ENCODE measurements around the gene HPCA. TPM values are rescaled to one million over a fixed set of nuclear protein-coding genes. Genes with fewer than 3 reads are reported as not detected.
A peak's percentile ranks its signal among the peaks of the same experiment; 100 is the strongest.

HPCA gene
- total RNA-seq, 1 experiment from 2014 or later = 1.2 TPM

DNA sequence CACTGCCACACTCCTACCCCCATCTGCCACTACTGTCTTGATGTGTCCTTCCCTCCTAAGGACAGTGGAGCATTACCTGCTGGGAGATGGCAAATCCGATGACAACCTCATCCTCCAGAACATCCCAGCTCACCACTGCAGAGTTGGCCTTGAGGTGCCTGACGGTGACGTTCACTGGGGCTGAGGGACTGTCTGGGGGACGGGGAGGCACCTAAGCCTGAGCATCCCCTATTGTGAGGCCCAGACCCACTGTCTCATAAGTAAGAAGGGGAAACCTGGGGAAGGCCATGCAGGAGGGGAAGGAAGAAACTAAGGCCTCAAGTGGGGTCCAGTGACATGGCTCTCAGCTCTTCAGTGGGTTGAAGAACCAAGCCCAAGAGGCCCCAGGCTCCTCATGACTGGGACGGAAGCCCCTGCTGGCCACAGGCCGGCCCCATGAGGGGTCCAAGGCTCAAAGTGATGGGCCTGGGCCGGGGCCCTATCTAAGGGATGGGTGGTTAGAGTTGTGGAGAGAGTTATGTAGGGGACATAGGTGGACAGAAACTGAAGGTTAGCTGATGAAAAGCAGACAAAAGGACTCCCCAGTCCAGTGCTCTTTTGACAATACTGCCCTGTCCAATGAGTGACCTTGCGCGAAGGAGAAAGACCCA, 17.4 kb upstream of the HPCA start:
- intact Hi-C loops (cut with micrococcal nuclease; ENCODE audit: unreplicated experiment) = no loop called here
- Histone ChIP-seq H3K4me3 (ENCODE audit: low read depth in 2 of 2, low read length in 2 of 2) (no peak overlapping the region), H3K9me3 (ENCODE audit: control insufficient read depth, insufficient read depth, low read depth, low read length) (no peaks in the 10 kb centered on the region), H3K27me3 (ENCODE audit: control insufficient read depth, insufficient read depth, low read length) (no peaks in the 10 kb centered on the region), H3K27ac (ENCODE audit: low read length) (no peak overlapping the region), H3K4me1 (ENCODE audit: control insufficient read depth, insufficient read depth, low read length) (peaks cover 11% of the 10 kb centered on the region), H3K36me3 (ENCODE audit: control insufficient read depth, insufficient read depth, low read length) (no peaks in the 10 kb centered on the region)
- TF ChIP-seq, protein P1, sequence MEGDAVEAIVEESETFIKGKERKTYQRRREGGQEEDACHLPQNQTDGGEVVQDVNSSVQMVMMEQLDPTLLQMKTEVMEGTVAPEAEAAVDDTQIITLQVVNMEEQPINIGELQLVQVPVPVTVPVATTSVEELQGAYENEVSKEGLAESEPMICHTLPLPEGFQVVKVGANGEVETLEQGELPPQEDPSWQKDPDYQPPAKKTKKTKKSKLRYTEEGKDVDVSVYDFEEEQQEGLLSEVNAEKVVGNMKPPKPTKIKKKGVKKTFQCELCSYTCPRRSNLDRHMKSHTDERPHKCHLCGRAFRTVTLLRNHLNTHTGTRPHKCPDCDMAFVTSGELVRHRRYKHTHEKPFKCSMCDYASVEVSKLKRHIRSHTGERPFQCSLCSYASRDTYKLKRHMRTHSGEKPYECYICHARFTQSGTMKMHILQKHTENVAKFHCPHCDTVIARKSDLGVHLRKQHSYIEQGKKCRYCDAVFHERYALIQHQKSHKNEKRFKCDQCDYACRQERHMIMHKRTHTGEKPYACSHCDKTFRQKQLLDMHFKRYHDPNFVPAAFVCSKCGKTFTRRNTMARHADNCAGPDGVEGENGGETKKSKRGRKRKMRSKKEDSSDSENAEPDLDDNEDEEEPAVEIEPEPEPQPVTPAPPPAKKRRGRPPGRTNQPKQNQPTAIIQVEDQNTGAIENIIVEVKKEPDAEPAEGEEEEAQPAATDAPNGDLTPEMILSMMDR (IDR thresholded peaks at IDR 0.05) = no peak
- TF ChIP-seq TCF7L2 (IDR thresholded peaks at IDR 0.05; ENCODE audit: low read depth, low read length) (no peak), POLR2AphosphoS5 (IDR thresholded peaks at IDR 0.05; ENCODE audit: low read depth, low read length) (no peak), SIN3A (IDR thresholded peaks at IDR 0.05; ENCODE audit: borderline replicate concordance, insufficient read depth, low read depth, low read length) (no peak)
- TF ChIP-seq, protein P2, sequence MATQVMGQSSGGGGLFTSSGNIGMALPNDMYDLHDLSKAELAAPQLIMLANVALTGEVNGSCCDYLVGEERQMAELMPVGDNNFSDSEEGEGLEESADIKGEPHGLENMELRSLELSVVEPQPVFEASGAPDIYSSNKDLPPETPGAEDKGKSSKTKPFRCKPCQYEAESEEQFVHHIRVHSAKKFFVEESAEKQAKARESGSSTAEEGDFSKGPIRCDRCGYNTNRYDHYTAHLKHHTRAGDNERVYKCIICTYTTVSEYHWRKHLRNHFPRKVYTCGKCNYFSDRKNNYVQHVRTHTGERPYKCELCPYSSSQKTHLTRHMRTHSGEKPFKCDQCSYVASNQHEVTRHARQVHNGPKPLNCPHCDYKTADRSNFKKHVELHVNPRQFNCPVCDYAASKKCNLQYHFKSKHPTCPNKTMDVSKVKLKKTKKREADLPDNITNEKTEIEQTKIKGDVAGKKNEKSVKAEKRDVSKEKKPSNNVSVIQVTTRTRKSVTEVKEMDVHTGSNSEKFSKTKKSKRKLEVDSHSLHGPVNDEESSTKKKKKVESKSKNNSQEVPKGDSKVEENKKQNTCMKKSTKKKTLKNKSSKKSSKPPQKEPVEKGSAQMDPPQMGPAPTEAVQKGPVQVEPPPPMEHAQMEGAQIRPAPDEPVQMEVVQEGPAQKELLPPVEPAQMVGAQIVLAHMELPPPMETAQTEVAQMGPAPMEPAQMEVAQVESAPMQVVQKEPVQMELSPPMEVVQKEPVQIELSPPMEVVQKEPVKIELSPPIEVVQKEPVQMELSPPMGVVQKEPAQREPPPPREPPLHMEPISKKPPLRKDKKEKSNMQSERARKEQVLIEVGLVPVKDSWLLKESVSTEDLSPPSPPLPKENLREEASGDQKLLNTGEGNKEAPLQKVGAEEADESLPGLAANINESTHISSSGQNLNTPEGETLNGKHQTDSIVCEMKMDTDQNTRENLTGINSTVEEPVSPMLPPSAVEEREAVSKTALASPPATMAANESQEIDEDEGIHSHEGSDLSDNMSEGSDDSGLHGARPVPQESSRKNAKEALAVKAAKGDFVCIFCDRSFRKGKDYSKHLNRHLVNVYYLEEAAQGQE (IDR thresholded peaks at IDR 0.05; ENCODE audit: insufficient read depth in 1 of 2, low read depth in 2 of 2, low read length in 1 of 2) = no peak
- ATAC-seq (no peak), DNase-seq (ENCODE audit: low read depth, low spot score) (no peak)
- ChIA-PET CTCF (no interaction called here), POLR2A (no interaction called here)
- in situ Hi-C loops (cut with HindIII; ENCODE audit: low pct_unique_long_range_greater_than_20kb, low sequenced_read_pairs) = no loop called here
- BruUV-seq (replicated peaks) = no TSS peak

DNA sequence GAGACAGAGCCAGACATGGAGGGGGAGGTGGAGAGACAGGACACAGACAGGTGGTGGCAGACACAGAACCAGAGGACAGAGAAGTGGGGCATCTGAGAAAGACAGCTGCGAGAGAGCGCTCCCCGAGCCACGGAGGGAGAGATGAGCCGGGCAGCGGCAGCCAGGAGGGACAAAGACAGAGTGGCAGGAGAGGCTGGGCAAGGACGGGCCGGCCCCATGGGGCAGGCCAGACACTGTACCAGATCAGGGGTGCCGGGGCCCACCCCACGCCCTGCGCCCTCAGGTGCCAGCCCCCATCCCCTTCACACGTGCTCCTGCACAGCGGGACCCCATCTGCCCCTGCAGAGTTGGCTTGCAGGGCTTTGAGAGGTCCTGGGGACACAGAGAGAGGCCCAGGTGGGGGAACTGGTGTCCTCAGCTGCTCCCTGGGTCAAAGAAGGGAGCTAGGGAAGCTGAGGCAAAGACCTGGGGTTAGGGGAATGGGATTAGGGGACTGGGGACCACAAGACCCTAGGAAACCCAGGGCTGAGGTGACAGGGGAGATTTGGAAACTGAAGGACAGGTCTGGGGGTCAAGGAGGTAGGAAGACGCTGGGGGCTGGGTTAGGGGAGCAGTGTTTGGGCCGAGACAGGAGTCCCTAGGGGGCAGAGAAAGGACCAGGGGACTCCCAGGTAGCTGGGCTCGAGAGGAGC, 16.2 kb upstream of the HPCA start:
- no peak overlapping the region for H3K27ac ChIP-seq (ENCODE audit: low read length)
- in situ Hi-C loops (cut with HindIII; ENCODE audit: low pct_unique_long_range_greater_than_20kb, low sequenced_read_pairs) (no loop called here), intact Hi-C loops (cut with micrococcal nuclease; ENCODE audit: unreplicated experiment) (loop anchor here (10.0 kb wide), 2 partner anchors 215 to 425 kb away; partner anchors contain the start of gene AZIN2)
- no TSS peak for BruUV-seq (replicated peaks)
- ChIA-PET CTCF (no interaction called here), POLR2A (no interaction called here)
- peaks cover 11% of the 10 kb centered on the region for H3K4me1 ChIP-seq (ENCODE audit: control insufficient read depth, insufficient read depth, low read length)
- no peak for DNase-seq (ENCODE audit: low read depth, low spot score)
- peak; percentile 19 for ATAC-seq
- peak overlapping the region in 1 of 2 experiments; percentile 32; a peak in 3 of 4 replicates for H3K4me3 ChIP-seq (ENCODE audit: low read depth in 2 of 2, low read length in 2 of 2)
- no peaks in the 10 kb centered on the region for H3K9me3 ChIP-seq (ENCODE audit: control insufficient read depth, insufficient read depth, low read depth, low read length)
- peaks cover 4% of the 10 kb centered on the region for H3K27me3 ChIP-seq (ENCODE audit: control insufficient read depth, insufficient read depth, low read length)
- no peaks in the 10 kb centered on the region for H3K36me3 ChIP-seq (ENCODE audit: control insufficient read depth, insufficient read depth, low read length)
- no peak for TF ChIP-seq TCF7L2 (IDR thresholded peaks at IDR 0.05; ENCODE audit: low read depth, low read length)
- no peak for TF ChIP-seq SIN3A (IDR thresholded peaks at IDR 0.05; ENCODE audit: borderline replicate concordance, insufficient read depth, low read depth, low read length)
- TF ChIP-seq, protein P1 (IDR thresholded peaks at IDR 0.05) = no peak
- TF ChIP-seq, protein P2 (IDR thresholded peaks at IDR 0.05; ENCODE audit: insufficient read depth in 1 of 2, low read depth in 2 of 2, low read length in 1 of 2) = no peak
- no peak for TF ChIP-seq POLR2AphosphoS5 (IDR thresholded peaks at IDR 0.05; ENCODE audit: low read depth, low read length)
